Naive B cell (primary cell): Measurements from ENCODE around the gene SPATA20. TPM values are rescaled to one million over a fixed set of nuclear protein-coding genes. Genes with fewer than 3 reads are reported as not detected.

Experiments
- ATAC-seq, 2 donors: fragments of 150-1000 bp; cut with Tn5 transposase; 2 replicates each; pipeline ENCODE4 v1.10.0; 2021; ENCODE audit warnings: low read depth in 2 of 2, mild to moderate bottlenecking in 2 of 2, moderate library complexity in 2 of 2
- DNase-seq: peaks from one replicate; pipeline ENCODE4 v3.0.0; 2022
- H3K27ac Mint-ChIP-seq, 6 donors: one replicate each; pipeline ENCODE4 v1.8.0; 2020 to 2022; ENCODE audit warnings: mild to moderate bottlenecking in 6 of 6, mixed read lengths in 6 of 6, moderate library complexity in 5 of 6, inconsistent platforms in 2 of 6
- H3K27me3 Mint-ChIP-seq, 3 donors: one replicate each; pipeline ENCODE4 v1.8.0; 2021 to 2022; ENCODE audit warnings: mixed read lengths in 3 of 3, mild to moderate bottlenecking in 1 of 3
- H3K36me3 Mint-ChIP-seq, 2 donors: one replicate each; pipeline ENCODE4 v1.8.0; 2020 to 2022; ENCODE audit warnings: mixed read lengths in 2 of 2, inconsistent platforms in 1 of 2, mild to moderate bottlenecking in 1 of 2
- H3K4me1 Mint-ChIP-seq, 3 donors: one replicate each; pipeline ENCODE4 v1.8.0; 2020 to 2022; ENCODE audit warnings: mixed read lengths in 3 of 3, inconsistent platforms in 1 of 3, mild to moderate bottlenecking in 1 of 3, moderate library complexity in 1 of 3
- H3K4me3 Mint-ChIP-seq, 8 donors: one replicate each; pipeline ENCODE4 v1.8.0; 2020 to 2022; ENCODE audit warnings: mild to moderate bottlenecking in 8 of 8, mixed read lengths in 8 of 8, moderate library complexity in 8 of 8, inconsistent platforms in 2 of 8
- H3K9me3 Mint-ChIP-seq, 7 donors: one replicate each; pipeline ENCODE4 v1.8.0; 2020 to 2022; ENCODE audit warnings: mixed read lengths in 7 of 7, mild to moderate bottlenecking in 5 of 7, inconsistent platforms in 2 of 7, moderate library complexity in 1 of 7
- polyA plus RNA-seq, 6 donors: library from polyadenylated mRNA; unstranded; fragments of 300-500 nt; fragmentation: Illumina TruSeq; gene quantifications; one replicate each; pipeline ENCODE4 v1.2.3, GENCODE V29; 2021; ENCODE audit warnings: low read depth in 6 of 6

Gene SPATA20
- polyA plus RNA-seq, 6 donors from 2014 or later = 8.2 to 17.0 (median 11.9) TPM

GRCh38 chr17:50599606-50600005 lies 52.6 kb downstream of the SPATA20 start:
- DNase-seq = no peak
- peaks cover 4 to 46% (median 39%) of the 10 kb centered on the region in 3 donors for H3K27me3 Mint-ChIP-seq
- no peak for ATAC-seq
- no peaks in the 10 kb centered on the region for H3K9me3 Mint-ChIP-seq
- no peaks in the 10 kb centered on the region for H3K36me3 Mint-ChIP-seq
- H3K4me1 Mint-ChIP-seq = peaks cover 0 to 5% (median 0%) of the 10 kb centered on the region in 3 donors
- H3K4me3 Mint-ChIP-seq = no peak overlapping the region
- no peak overlapping the region for H3K27ac Mint-ChIP-seq

- Mint-ChIP-seq H3K27me3 (peaks cover 12 to 58% (median 58%) of the 10 kb centered on the region in 3 donors), H3K27ac (peak overlapping the region in 3 of 6 donors; percentile 36 to 89 (median 52)), H3K36me3 (no peaks in the 10 kb centered on the region), H3K9me3 (no peaks in the 10 kb centered on the region), H3K4me1 (peaks cover 0 to 5% (median 0%) of the 10 kb centered on the region in 3 donors), H3K4me3 (peak overlapping the region in 2 of 8 donors; percentile 16 to 32)
- DNase-seq (no peak), ATAC-seq (no peak)
Observed at GRCh38 chr17:50601823-50602375, 54.9 kb downstream of the SPATA20 start.

- DNase-seq (no peak), ATAC-seq (no peak)
- Mint-ChIP-seq H3K9me3 (no peaks in the 10 kb centered on the region), H3K27me3 (peaks cover 10 to 68% (median 65%) of the 10 kb centered on the region in 3 donors), H3K4me3 (no peak overlapping the region), H3K36me3 (no peaks in the 10 kb centered on the region), H3K27ac (no peak overlapping the region), H3K4me1 (peaks cover 0 to 5% (median 0%) of the 10 kb centered on the region in 3 donors)
Observed at GRCh38 chr17:50602836-50603235, 55.9 kb downstream of the SPATA20 start.

GRCh38 chr17:50603340-50603739 lies 56.4 kb downstream of the SPATA20 start:
- ATAC-seq (peak in 1 of 2 donors; percentile 28), DNase-seq (no peak)
- Mint-ChIP-seq H3K36me3 (no peaks in the 10 kb centered on the region), H3K27me3 (peaks cover 9 to 69% (median 67%) of the 10 kb centered on the region in 3 donors), H3K9me3 (no peaks in the 10 kb centered on the region), H3K27ac (peak overlapping the region in 1 of 6 donors; percentile 56), H3K4me1 (peaks cover 0 to 5% (median 0%) of the 10 kb centered on the region in 3 donors), H3K4me3 (no peak overlapping the region)

GRCh38 chr17:50604513-50604912 lies 57.5 kb downstream of the SPATA20 start:
- ATAC-seq (no peak), DNase-seq (no peak)
- Mint-ChIP-seq H3K27ac (no peak overlapping the region), H3K9me3 (no peaks in the 10 kb centered on the region), H3K4me3 (no peak overlapping the region), H3K36me3 (no peaks in the 10 kb centered on the region), H3K4me1 (no peaks in the 10 kb centered on the region), H3K27me3 (peaks cover 9 to 79% (median 68%) of the 10 kb centered on the region in 3 donors)

GRCh38 chr17:50605429-50605828 lies 58.5 kb downstream of the SPATA20 start:
- no peak for ATAC-seq
- no peaks in the 10 kb centered on the region for H3K36me3 Mint-ChIP-seq
- H3K27me3 Mint-ChIP-seq = peaks cover 10 to 77% (median 77%) of the 10 kb centered on the region in 3 donors
- H3K9me3 Mint-ChIP-seq = no peaks in the 10 kb centered on the region
- no peak overlapping the region for H3K4me3 Mint-ChIP-seq
- H3K27ac Mint-ChIP-seq = no peak overlapping the region
- no peak for DNase-seq
- H3K4me1 Mint-ChIP-seq = peaks cover 0 to 4% (median 0%) of the 10 kb centered on the region in 3 donors

Other genes starting within 250 kb of the SPATA20 start
- 10 to 100 TPM in 2 of 6 donors, 1 to 10 TPM in 4; 5.7 to 14.0 (median 9.5) TPM for gene XYLT2, start 201.0 kb upstream of the SPATA20 start, polyA plus RNA-seq
- 10 to 100 TPM; 46.6 to 62.9 (median 50.4) TPM for gene MRPL27, start 174.0 kb upstream of the SPATA20 start, polyA plus RNA-seq
- gene EME1, start 173.9 kb upstream of the SPATA20 start, polyA plus RNA-seq = under 1 TPM in 4 of 6 donors, not detected in 2; 0.36 to 0.87 (median 0.59) TPM
- gene LRRC59, start 149.7 kb upstream of the SPATA20 start, polyA plus RNA-seq = 10 to 100 TPM; 15.4 to 29.2 (median 20.0) TPM
- 1 to 10 TPM; 3.3 to 9.1 (median 5.2) TPM for gene ACSF2, start 121.0 kb upstream of the SPATA20 start, polyA plus RNA-seq
- gene CHAD, start 78.3 kb upstream of the SPATA20 start, polyA plus RNA-seq = under 1 TPM in 3 of 6 donors, not detected in 3; 0.14 to 0.24 (median 0.16) TPM
- 10 to 100 TPM; 42.1 to 58.9 (median 51.0) TPM for gene RSAD1, start 68.3 kb upstream of the SPATA20 start, polyA plus RNA-seq
- gene MYCBPAP, start 38.7 kb upstream of the SPATA20 start, polyA plus RNA-seq = under 1 TPM in 3 of 6 donors, not detected in 3; 0.14 to 0.75 (median 0.47) TPM
- not detected for gene EPN3, start 14.4 kb upstream of the SPATA20 start, polyA plus RNA-seq
- gene CACNA1G, start 13.5 kb downstream of the SPATA20 start, polyA plus RNA-seq = not detected
- under 1 TPM in 4 of 6 donors, not detected in 2; 0.44 to 0.99 (median 0.76) TPM for gene ABCC3, start 87.7 kb downstream of the SPATA20 start, polyA plus RNA-seq
- 1 to 10 TPM; 3.3 to 6.4 (median 4.6) TPM for gene ANKRD40, start 160.7 kb downstream of the SPATA20 start, polyA plus RNA-seq
- 100 to 1,000 TPM in 1 of 6 donors, 10 to 100 TPM in 5; 35.9 to 106 (median 54.9) TPM for gene LUC7L3, start 172.4 kb downstream of the SPATA20 start, polyA plus RNA-seq
- not detected for gene ANKRD40CL, start 220.3 kb downstream of the SPATA20 start, polyA plus RNA-seq